Measurements from ENCODE around the gene GTPBP1.

DNA sequence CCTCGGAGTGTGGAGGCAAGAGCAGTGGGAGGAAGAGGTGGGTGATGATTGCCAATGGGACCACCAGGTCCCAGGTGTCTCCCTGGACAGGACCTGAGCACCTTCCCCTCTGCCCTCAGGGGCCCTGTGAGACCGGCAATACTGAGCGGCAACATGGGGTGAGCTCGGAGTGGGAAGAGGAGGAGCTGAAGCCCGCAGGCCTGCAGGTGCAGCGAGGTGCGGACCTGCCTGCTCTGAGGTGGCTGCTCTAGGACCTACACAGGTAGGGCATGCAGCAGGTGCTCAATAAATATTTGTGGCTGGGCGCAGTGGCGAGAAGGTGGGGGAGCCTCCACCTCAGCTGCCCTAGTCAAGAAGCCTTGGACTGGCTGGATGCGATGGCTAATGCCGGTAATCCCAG, 62.3 kb downstream of the GTPBP1 start:
- TF ChIP-seq, protein P1, sequence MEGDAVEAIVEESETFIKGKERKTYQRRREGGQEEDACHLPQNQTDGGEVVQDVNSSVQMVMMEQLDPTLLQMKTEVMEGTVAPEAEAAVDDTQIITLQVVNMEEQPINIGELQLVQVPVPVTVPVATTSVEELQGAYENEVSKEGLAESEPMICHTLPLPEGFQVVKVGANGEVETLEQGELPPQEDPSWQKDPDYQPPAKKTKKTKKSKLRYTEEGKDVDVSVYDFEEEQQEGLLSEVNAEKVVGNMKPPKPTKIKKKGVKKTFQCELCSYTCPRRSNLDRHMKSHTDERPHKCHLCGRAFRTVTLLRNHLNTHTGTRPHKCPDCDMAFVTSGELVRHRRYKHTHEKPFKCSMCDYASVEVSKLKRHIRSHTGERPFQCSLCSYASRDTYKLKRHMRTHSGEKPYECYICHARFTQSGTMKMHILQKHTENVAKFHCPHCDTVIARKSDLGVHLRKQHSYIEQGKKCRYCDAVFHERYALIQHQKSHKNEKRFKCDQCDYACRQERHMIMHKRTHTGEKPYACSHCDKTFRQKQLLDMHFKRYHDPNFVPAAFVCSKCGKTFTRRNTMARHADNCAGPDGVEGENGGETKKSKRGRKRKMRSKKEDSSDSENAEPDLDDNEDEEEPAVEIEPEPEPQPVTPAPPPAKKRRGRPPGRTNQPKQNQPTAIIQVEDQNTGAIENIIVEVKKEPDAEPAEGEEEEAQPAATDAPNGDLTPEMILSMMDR (IDR thresholded peaks at IDR 0.05; ENCODE audit: low read length), result no peak
- TF ChIP-seq EZH2 (optimal IDR thresholded peaks at IDR 0.05; ENCODE audit: low read depth, low read length) (no peak), EZH2phosphoT487 (IDR thresholded peaks at IDR 0.05; ENCODE audit: low read length) (no peak)

Data from MM.1S (cell line).